ENCODE results near the gene CLOCK.

DNA sequence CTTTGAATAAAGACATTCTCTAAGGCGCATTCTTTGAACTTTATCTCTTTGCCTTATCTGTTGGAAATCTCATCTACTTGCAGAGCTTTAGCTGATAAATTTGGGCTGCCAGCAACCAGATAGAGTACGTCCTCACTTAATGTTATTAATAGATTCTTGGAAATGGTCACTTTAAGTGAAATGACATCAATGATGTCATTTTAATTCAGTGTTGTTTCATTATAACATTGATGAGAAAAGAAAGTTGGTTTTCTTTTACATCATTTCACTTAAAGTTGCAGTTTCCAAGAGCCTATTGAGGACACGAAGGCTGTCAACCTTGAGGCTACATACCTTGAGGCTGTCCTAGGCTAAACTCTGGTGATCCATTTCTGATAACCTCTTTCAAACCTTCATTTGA, 141.6 kb downstream of the CLOCK start:
- TF ChIP-seq, protein P1, sequence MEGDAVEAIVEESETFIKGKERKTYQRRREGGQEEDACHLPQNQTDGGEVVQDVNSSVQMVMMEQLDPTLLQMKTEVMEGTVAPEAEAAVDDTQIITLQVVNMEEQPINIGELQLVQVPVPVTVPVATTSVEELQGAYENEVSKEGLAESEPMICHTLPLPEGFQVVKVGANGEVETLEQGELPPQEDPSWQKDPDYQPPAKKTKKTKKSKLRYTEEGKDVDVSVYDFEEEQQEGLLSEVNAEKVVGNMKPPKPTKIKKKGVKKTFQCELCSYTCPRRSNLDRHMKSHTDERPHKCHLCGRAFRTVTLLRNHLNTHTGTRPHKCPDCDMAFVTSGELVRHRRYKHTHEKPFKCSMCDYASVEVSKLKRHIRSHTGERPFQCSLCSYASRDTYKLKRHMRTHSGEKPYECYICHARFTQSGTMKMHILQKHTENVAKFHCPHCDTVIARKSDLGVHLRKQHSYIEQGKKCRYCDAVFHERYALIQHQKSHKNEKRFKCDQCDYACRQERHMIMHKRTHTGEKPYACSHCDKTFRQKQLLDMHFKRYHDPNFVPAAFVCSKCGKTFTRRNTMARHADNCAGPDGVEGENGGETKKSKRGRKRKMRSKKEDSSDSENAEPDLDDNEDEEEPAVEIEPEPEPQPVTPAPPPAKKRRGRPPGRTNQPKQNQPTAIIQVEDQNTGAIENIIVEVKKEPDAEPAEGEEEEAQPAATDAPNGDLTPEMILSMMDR (IDR thresholded peaks at IDR 0.05), result no peak
- TF ChIP-seq EP300 (IDR thresholded peaks at IDR 0.05), result no peak
